ENCODE results near the gene C1S. TPM values are rescaled to one million over a fixed set of nuclear protein-coding genes. Genes with fewer than 3 reads are reported as not detected.

The C1S gene
- total RNA-seq, 2 experiments from 2014 or later: 3.8 to 4.6 TPM

DNA sequence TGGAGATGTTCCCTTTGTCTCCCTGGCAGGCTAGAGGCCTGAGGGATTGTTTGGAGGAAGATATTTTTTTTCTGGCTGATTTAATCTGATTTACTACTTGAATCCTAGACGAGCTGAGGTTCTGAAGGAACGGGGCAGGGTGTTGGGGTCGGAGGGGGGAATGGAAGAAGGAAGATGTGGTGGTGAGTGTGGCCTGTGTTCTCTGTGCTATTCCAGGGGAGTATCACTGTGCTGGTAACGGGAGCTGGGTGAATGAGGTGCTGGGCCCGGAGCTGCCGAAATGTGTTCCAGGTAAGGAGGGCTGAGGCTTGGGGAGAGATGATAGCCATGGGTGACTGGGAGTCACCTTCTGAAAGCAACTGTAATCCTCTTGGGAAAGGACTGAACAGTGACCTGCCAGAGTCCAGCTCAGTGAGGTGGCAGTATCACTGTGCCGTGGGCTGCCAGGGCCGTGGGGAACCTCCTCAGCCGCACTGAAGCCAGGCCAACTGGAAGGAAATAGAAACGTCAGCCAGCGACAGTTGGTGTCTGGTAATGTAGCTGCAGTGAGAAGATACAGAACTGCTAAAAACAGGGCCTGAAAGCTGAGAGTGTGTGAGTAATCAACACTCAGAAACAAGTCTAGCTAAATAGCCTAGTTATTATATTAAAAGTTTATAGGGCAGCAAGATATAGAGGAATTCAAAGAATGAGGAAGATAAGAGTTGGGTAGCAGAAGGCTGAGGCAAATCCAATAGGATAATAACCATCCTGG, 7.9 kb downstream of the C1S start:
- Histone ChIP-seq H3K36me3 (ENCODE audit: insufficient read depth, low read length) (no peaks in the 10 kb centered on the region), H3K27ac (ENCODE audit: low read depth in 1 of 2, low read length in 2 of 2) (no peak overlapping the region), H3K4me3 (ENCODE audit: low read length) (no peak overlapping the region), H3K9me3 (ENCODE audit: control insufficient read depth in 1 of 2, insufficient read depth in 1 of 2, low read length in 2 of 2) (no peaks in the 10 kb centered on the region), H3K27me3 (ENCODE audit: control insufficient read depth in 1 of 2, insufficient read depth in 2 of 2, low read length in 2 of 2) (no peaks in the 10 kb centered on the region), H3K4me1 (ENCODE audit: insufficient read depth, low read length) (no peaks in the 10 kb centered on the region)
- Mint-ChIP-seq H3K27me3 (peaks cover 10% of the 10 kb centered on the region), H3K9me3 (no peaks in the 10 kb centered on the region), H3K4me3 (no peak overlapping the region), H3K27ac (no peak overlapping the region), H3K4me1 (ENCODE audit: low read depth) (no peaks in the 10 kb centered on the region), H3K36me3 (ENCODE audit: low read depth) (no peaks in the 10 kb centered on the region)
- CTCF ChIA-PET: no interaction called here
- TF ChIP-seq, protein P1, sequence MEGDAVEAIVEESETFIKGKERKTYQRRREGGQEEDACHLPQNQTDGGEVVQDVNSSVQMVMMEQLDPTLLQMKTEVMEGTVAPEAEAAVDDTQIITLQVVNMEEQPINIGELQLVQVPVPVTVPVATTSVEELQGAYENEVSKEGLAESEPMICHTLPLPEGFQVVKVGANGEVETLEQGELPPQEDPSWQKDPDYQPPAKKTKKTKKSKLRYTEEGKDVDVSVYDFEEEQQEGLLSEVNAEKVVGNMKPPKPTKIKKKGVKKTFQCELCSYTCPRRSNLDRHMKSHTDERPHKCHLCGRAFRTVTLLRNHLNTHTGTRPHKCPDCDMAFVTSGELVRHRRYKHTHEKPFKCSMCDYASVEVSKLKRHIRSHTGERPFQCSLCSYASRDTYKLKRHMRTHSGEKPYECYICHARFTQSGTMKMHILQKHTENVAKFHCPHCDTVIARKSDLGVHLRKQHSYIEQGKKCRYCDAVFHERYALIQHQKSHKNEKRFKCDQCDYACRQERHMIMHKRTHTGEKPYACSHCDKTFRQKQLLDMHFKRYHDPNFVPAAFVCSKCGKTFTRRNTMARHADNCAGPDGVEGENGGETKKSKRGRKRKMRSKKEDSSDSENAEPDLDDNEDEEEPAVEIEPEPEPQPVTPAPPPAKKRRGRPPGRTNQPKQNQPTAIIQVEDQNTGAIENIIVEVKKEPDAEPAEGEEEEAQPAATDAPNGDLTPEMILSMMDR (IDR thresholded peaks at IDR 0.05): no peak
- DNase-seq: no peak
- ATAC-seq (ENCODE audit: poor library complexity): no peak
- intact Hi-C loops (cut with DNase I, micrococcal nuclease): no loop called here
- POLR2A ChIA-PET: no interaction called here

DNA sequence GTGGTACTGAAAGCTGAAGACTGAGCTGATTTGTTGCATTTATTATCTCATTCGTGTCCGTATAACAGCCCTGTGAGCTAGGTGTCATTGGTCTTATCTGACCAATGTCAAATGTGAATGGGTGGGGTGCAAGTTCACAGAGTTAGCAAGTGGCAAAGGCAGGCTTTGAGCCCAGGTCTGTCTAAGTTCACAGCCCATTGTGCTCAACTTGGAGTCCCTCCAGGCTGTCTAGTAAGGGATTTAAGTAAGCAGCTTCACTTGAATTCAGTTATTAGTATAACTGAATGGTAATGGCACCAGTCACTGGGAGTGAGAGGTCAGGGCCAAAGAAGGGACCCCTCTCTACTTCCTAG, 8.5 kb downstream of the C1S start:
- CTCF ChIA-PET: no interaction called here
- no peak overlapping the region for H3K27ac ChIP-seq (ENCODE audit: low read depth in 1 of 2, low read length in 2 of 2)
- no peak for ATAC-seq (ENCODE audit: poor library complexity)

DNA sequence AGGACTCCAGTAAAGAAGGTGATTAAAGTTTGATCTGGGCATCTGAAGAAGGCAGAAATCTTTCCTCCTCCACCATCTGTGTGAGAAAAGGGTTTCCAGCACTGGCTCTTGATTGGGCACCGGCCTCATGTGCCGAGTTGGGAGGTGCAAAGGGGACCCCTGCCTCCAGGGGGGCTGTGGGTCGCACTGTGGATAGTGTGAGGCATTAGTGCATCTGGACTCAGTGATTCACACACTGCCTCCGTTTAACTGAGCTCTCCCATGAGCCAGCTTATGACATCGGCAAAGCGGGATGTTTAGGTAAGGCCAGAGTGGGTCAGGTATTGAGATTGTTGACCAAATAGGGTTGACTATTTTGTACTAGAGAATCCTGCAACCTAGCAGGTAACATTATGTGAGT, 8.9 kb downstream of the C1S start:
- Mint-ChIP-seq H3K9me3 (no peaks in the 10 kb centered on the region), H3K27ac (no peak overlapping the region), H3K4me3 (no peak overlapping the region), H3K27me3 (peaks cover 14% of the 10 kb centered on the region), H3K4me1 (ENCODE audit: low read depth) (no peaks in the 10 kb centered on the region), H3K36me3 (ENCODE audit: low read depth) (no peaks in the 10 kb centered on the region)
- Histone ChIP-seq H3K4me1 (ENCODE audit: insufficient read depth, low read length) (no peaks in the 10 kb centered on the region), H3K27me3 (ENCODE audit: control insufficient read depth in 1 of 2, insufficient read depth in 2 of 2, low read length in 2 of 2) (no peaks in the 10 kb centered on the region), H3K27ac (ENCODE audit: low read depth in 1 of 2, low read length in 2 of 2) (no peak overlapping the region), H3K4me3 (ENCODE audit: low read length) (no peak overlapping the region), H3K36me3 (ENCODE audit: insufficient read depth, low read length) (no peaks in the 10 kb centered on the region), H3K9me3 (ENCODE audit: control insufficient read depth in 1 of 2, insufficient read depth in 1 of 2, low read length in 2 of 2) (no peaks in the 10 kb centered on the region)
- ATAC-seq (ENCODE audit: poor library complexity) (no peak), DNase-seq (no peak)
- ChIA-PET CTCF (no interaction called here), POLR2A (no interaction called here)
- intact Hi-C loops (cut with DNase I, micrococcal nuclease): no loop called here
- TF ChIP-seq, protein P1 (IDR thresholded peaks at IDR 0.05): no peak

More for the DNA sequence above, 8.5 kb downstream of the C1S start:
- H3K4me3 ChIP-seq (ENCODE audit: low read length): no peak overlapping the region
- DNase-seq: no peak
- no peak overlapping the region for H3K4me3 Mint-ChIP-seq
- intact Hi-C loops (cut with DNase I, micrococcal nuclease): no loop called here
- H3K27me3 ChIP-seq (ENCODE audit: control insufficient read depth in 1 of 2, insufficient read depth in 2 of 2, low read length in 2 of 2): no peaks in the 10 kb centered on the region
- TF ChIP-seq, protein P1 (IDR thresholded peaks at IDR 0.05): no peak
- H3K27ac Mint-ChIP-seq: no peak overlapping the region
- no peaks in the 10 kb centered on the region for H3K9me3 ChIP-seq (ENCODE audit: control insufficient read depth in 1 of 2, insufficient read depth in 1 of 2, low read length in 2 of 2)
- H3K4me1 ChIP-seq (ENCODE audit: insufficient read depth, low read length): no peaks in the 10 kb centered on the region
- no peaks in the 10 kb centered on the region for H3K36me3 Mint-ChIP-seq (ENCODE audit: low read depth)
- no peaks in the 10 kb centered on the region for H3K4me1 Mint-ChIP-seq (ENCODE audit: low read depth)
- POLR2A ChIA-PET: no interaction called here
- no peaks in the 10 kb centered on the region for H3K36me3 ChIP-seq (ENCODE audit: insufficient read depth, low read length)
- H3K27me3 Mint-ChIP-seq: peaks cover 14% of the 10 kb centered on the region
- no peaks in the 10 kb centered on the region for H3K9me3 Mint-ChIP-seq

Data from CD4-positive, alpha-beta T cell (primary cell).